ENCODE results near the gene KCTD6.

GRCh38 chr3:58524326-58524888 is 32.5 kb downstream of the KCTD6 start:
- TF ChIP-seq POLR2AphosphoS5 (IDR thresholded peaks at IDR 0.05): no peak
- TF ChIP-seq CTCF (IDR thresholded peaks at IDR 0.05; ENCODE audit: poor library complexity, severe bottlenecking): no peak

Data from neural cell (in vitro differentiated cells).